ENCODE data around the gene CCT3. TPM values are rescaled to one million over a fixed set of nuclear protein-coding genes. Genes with fewer than 3 reads are reported as not detected.
A peak's percentile ranks its signal among the peaks of the same experiment; 100 is the strongest.

The CCT3 gene
- total and polyA plus RNA-seq, 10 of the 15 experiments (the other 5 are each of a cell fraction or from before 2014, with no cell fraction given): 319 to 585 (median 427) TPM

DNA sequence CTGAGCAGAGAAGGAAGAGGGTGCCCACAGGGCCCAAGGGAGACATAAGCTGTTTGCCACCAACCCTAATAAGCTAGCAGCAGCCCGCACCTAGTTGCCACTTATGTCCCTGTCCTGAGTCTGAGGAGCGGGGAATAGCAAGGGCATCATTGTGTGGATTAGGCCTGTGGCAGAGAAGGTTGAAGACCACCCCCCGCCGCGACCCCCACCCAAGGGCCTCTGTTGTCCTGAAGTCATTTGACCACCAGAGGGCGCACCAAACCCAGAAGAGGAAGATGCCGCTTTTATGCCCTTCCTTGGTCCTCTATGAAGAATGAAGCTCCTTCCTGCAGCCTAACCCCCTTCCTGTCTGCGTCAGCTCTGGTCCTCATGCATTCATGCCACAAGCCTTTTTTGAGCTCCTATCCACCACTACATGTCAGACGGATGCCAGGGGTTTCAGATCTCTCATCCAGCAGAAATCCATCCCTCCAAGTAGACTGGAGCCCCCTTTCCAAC is 47.5 kb upstream of the CCT3 start (continued):
- TF ChIP-seq, protein P1, sequence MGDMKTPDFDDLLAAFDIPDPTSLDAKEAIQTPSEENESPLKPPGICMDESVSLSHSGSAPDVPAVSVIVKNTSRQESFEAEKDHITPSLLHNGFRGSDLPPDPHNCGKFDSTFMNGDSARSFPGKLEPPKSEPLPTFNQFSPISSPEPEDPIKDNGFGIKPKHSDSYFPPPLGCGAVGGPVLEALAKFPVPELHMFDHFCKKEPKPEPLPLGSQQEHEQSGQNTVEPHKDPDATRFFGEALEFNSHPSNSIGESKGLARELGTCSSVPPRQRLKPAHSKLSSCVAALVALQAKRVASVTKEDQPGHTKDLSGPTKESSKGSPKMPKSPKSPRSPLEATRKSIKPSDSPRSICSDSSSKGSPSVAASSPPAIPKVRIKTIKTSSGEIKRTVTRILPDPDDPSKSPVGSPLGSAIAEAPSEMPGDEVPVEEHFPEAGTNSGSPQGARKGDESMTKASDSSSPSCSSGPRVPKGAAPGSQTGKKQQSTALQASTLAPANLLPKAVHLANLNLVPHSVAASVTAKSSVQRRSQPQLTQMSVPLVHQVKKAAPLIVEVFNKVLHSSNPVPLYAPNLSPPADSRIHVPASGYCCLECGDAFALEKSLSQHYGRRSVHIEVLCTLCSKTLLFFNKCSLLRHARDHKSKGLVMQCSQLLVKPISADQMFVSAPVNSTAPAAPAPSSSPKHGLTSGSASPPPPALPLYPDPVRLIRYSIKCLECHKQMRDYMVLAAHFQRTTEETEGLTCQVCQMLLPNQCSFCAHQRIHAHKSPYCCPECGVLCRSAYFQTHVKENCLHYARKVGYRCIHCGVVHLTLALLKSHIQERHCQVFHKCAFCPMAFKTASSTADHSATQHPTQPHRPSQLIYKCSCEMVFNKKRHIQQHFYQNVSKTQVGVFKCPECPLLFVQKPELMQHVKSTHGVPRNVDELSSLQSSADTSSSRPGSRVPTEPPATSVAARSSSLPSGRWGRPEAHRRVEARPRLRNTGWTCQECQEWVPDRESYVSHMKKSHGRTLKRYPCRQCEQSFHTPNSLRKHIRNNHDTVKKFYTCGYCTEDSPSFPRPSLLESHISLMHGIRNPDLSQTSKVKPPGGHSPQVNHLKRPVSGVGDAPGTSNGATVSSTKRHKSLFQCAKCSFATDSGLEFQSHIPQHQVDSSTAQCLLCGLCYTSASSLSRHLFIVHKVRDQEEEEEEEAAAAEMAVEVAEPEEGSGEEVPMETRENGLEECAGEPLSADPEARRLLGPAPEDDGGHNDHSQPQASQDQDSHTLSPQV (IDR thresholded peaks at IDR 0.05): 0 out of 2 replicates have a peak, but pooled peaks have one; percentile 24
- peak; percentile 57 for TF ChIP-seq GATAD2B (conservative IDR thresholded peaks at IDR 0.05; ENCODE audit: low read depth)
- TF ChIP-seq STAT3 (IDR thresholded peaks at IDR 0.05; ENCODE audit: low read depth, low read length): no peak
- TF ChIP-seq ZNF274 (IDR thresholded peaks at IDR 0.05; ENCODE audit: insufficient read depth, insufficient read length): no peak
- TF ChIP-seq SMC3 (IDR thresholded peaks at IDR 0.05; ENCODE audit: borderline replicate concordance, low read length): peak; percentile 98
- TF ChIP-seq NR2F1 (conservative IDR thresholded peaks at IDR 0.05): no peak
- TF ChIP-seq RELA (IDR thresholded peaks at IDR 0.05; ENCODE audit: borderline replicate concordance, partially characterized antibody): peak; percentile 33
- no peak for TF ChIP-seq ZBED1 (IDR thresholded peaks at IDR 0.05; ENCODE audit: borderline replicate concordance)
- peak; percentile 34; the same call in 1 of the 2 replicates for TF ChIP-seq LARP7 (IDR thresholded peaks at IDR 0.05)
- TF ChIP-seq RAD51 (IDR thresholded peaks at IDR 0.05): no peak
- TF ChIP-seq MEF2A (IDR thresholded peaks at IDR 0.05; ENCODE audit: insufficient read depth, low read depth, low read length): no peak
- no peak for TF ChIP-seq SPI1 (IDR thresholded peaks at IDR 0.05; ENCODE audit: borderline replicate concordance, insufficient read depth, low read depth, low read length)
- no peak for TF ChIP-seq EED (IDR thresholded peaks at IDR 0.05; ENCODE audit: low read depth)
- TF ChIP-seq MEF2B (IDR thresholded peaks at IDR 0.05; ENCODE audit: partially characterized antibody, poor library complexity, severe bottlenecking): peak; percentile 63
- TF ChIP-seq, protein P2, sequence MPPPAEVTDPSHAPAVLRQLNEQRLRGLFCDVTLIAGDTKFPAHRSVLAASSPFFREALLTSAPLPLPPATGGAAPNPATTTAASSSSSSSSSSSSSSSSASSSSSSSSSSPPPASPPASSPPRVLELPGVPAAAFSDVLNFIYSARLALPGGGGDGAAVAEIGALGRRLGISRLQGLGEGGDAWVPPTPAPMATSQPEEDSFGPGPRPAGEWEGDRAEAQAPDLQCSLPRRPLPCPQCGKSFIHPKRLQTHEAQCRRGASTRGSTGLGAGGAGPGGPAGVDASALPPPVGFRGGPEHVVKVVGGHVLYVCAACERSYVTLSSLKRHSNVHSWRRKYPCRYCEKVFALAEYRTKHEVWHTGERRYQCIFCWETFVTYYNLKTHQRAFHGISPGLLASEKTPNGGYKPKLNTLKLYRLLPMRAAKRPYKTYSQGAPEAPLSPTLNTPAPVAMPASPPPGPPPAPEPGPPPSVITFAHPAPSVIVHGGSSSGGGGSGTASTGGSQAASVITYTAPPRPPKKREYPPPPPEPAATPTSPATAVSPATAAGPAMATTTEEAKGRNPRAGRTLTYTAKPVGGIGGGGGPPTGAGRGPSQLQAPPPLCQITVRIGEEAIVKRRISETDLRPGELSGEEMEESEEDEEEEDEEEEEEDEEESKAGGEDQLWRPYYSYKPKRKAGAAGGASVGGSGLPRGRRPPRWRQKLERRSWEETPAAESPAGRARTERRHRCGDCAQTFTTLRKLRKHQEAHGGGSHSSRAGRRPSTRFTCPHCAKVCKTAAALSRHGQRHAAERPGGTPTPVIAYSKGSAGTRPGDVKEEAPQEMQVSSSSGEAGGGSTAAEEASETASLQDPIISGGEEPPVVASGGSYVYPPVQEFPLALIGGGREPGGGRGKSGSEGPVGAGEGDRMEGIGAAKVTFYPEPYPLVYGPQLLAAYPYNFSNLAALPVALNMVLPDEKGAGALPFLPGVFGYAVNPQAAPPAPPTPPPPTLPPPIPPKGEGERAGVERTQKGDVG (CRISPR knock-in tag; IDR thresholded peaks at IDR 0.05): no peak
- TF ChIP-seq RB1 (IDR thresholded peaks at IDR 0.05; ENCODE audit: borderline replicate concordance): peak; percentile 19; the same call in 1 of the 2 replicates
- TF ChIP-seq RAD21 (IDR thresholded peaks at IDR 0.05; ENCODE audit: insufficient read depth, low read depth, low read length): peak; percentile 88
- no peak for TF ChIP-seq STAT1 (conservative IDR thresholded peaks at IDR 0.05)
- TF ChIP-seq BHLHE40 (IDR thresholded peaks at IDR 0.05; ENCODE audit: borderline replicate concordance in 1 of 2, low read depth in 2 of 2, low read length in 1 of 2): no peak
- TF ChIP-seq KLF5 (IDR thresholded peaks at IDR 0.05; ENCODE audit: partially characterized antibody): no peak

All from GM12878 (cell line).